H9 (cell line): Measurements from ENCODE around the gene DHX30. TPM values are rescaled to one million over a fixed set of nuclear protein-coding genes. Genes with fewer than 3 reads are reported as not detected.

Source experiments
- DNase-seq: peaks from one replicate; pipeline ENCODE4 v3.0.0-alpha.2; 2017
- H2AFZ ChIP-seq: one replicate; pipeline ENCODE4 v1.6.1; 2013; ENCODE audit warnings: mild to moderate bottlenecking, low read length, control low read depth, moderate library complexity
- H2AK5ac ChIP-seq: 2 replicates; pipeline ENCODE4 v1.6.1; 2013; ENCODE audit warnings: low read length, control low read depth, mixed read lengths; ENCODE audit not compliant: insufficient read length
- H2BK120ac ChIP-seq: one replicate; pipeline ENCODE4 v1.6.1; 2013; ENCODE audit warnings: low read depth, mild to moderate bottlenecking, low read length, control low read depth, inconsistent platforms; ENCODE audit not compliant: poor library complexity, severe bottlenecking
- H2BK12ac ChIP-seq: 2 replicates; pipeline ENCODE4 v1.6.1; 2013; ENCODE audit warnings: low read length, control low read depth, mixed read lengths, low read depth; ENCODE audit not compliant: insufficient read length
- H2BK15ac ChIP-seq: 2 replicates; pipeline ENCODE4 v1.6.1; 2013; ENCODE audit warnings: low read depth, low read length, control low read depth
- H2BK20ac ChIP-seq: one replicate; pipeline ENCODE4 v1.6.1; 2013; ENCODE audit warnings: low read depth, mild to moderate bottlenecking, low read length, control low read depth, inconsistent platforms; ENCODE audit not compliant: poor library complexity, severe bottlenecking
- H2BK5ac ChIP-seq: 2 replicates; pipeline ENCODE4 v1.6.1; 2013; ENCODE audit warnings: low read length, control low read depth, mixed read lengths; ENCODE audit not compliant: insufficient read length
- H3K14ac ChIP-seq: 2 replicates; pipeline ENCODE4 v1.6.1; 2013; ENCODE audit warnings: low read length, control low read depth; ENCODE audit not compliant: insufficient read depth
- H3K18ac ChIP-seq: 2 replicates; pipeline ENCODE4 v1.6.1; 2013; ENCODE audit warnings: low read depth, mild to moderate bottlenecking, mixed read lengths, low read length, control low read depth; ENCODE audit not compliant: insufficient read length
- H3K23ac ChIP-seq: 2 replicates; pipeline ENCODE4 v1.6.1; 2013; ENCODE audit warnings: low read length, control low read depth, mixed read lengths, low read depth; ENCODE audit not compliant: insufficient read length
- H3K23me2 ChIP-seq: 2 replicates; pipeline ENCODE4 v1.6.1; 2013; ENCODE audit warnings: low read depth, mild to moderate bottlenecking, mixed read lengths, low read length, control low read depth; ENCODE audit not compliant: insufficient read length, poor library complexity, severe bottlenecking
- H3K27ac ChIP-seq: 2 replicates; pipeline ENCODE4 v1.5.1; 2013; ENCODE audit warnings: low read length, control low read depth, mixed read lengths, low read depth; ENCODE audit not compliant: insufficient read length
- H3K27me3 ChIP-seq: 2 replicates; pipeline ENCODE4 v1.6.1; 2013; ENCODE audit warnings: low read length, control low read depth, inconsistent platforms; ENCODE audit not compliant: insufficient read depth
- H3K4ac ChIP-seq: 2 replicates; pipeline ENCODE4 v1.6.1; 2013; ENCODE audit warnings: low read depth, mild to moderate bottlenecking, control low read depth, inconsistent platforms, low read length, moderate library complexity
- H3K4me1 ChIP-seq: 2 replicates; pipeline ENCODE4 v1.6.1; 2013; ENCODE audit warnings: low read length, control low read depth, inconsistent platforms; ENCODE audit not compliant: insufficient read depth
- H3K4me2 ChIP-seq: 2 replicates; pipeline ENCODE4 v1.6.1; 2013; ENCODE audit warnings: low read length, control low read depth, mixed read lengths; ENCODE audit not compliant: insufficient read length, insufficient read depth
- H3K56ac ChIP-seq: 2 replicates; pipeline ENCODE4 v1.6.1; 2013; ENCODE audit warnings: low read depth, mild to moderate bottlenecking, mixed read lengths, low read length, control low read depth; ENCODE audit not compliant: insufficient read length
- H3K79me1 ChIP-seq: 2 replicates; pipeline ENCODE4 v1.6.1; 2013; ENCODE audit warnings: low read depth, mild to moderate bottlenecking, moderate library complexity, low read length, control low read depth, inconsistent platforms; ENCODE audit not compliant: insufficient read depth, poor library complexity, severe bottlenecking
- H3K79me2 ChIP-seq: 2 replicates; pipeline ENCODE4 v1.6.1; 2013; ENCODE audit warnings: low read length, control low read depth, inconsistent platforms; ENCODE audit not compliant: insufficient read depth
- H3K9ac ChIP-seq: 2 replicates; pipeline ENCODE4 v1.6.1; 2013; ENCODE audit warnings: low read length, control low read depth, mixed read lengths; ENCODE audit not compliant: insufficient read length; ENCODE audit errors: extremely low read depth
- H3K9me3 ChIP-seq: one replicate; pipeline ENCODE4 v1.6.1; 2013; ENCODE audit warnings: low read depth, low read length, inconsistent platforms; ENCODE audit not compliant: control insufficient read depth
- H3T11ph ChIP-seq: one replicate; pipeline ENCODE4 v1.6.1; 2013; ENCODE audit warnings: mild to moderate bottlenecking, low read length, control low read depth, inconsistent platforms
- H4K20me1 ChIP-seq: one replicate; pipeline ENCODE4 v1.6.1; 2013; ENCODE audit not compliant: control insufficient read depth, insufficient read length, insufficient read depth
- H4K5ac ChIP-seq: 2 replicates; pipeline ENCODE4 v1.6.1; 2013; ENCODE audit warnings: low read depth, mild to moderate bottlenecking, mixed read lengths, low read length, control low read depth; ENCODE audit not compliant: insufficient read length
- H4K8ac ChIP-seq: replicated peaks from 2 replicates; pipeline ENCODE4 v1.6.1; 2013; ENCODE audit warnings: low read length, control low read depth, mixed read lengths, low read depth; ENCODE audit not compliant: insufficient read length
- H4K91ac ChIP-seq: 2 replicates; pipeline ENCODE4 v1.6.1; 2013; ENCODE audit warnings: low read depth, mild to moderate bottlenecking, moderate library complexity, mixed read lengths, low read length, control low read depth; ENCODE audit not compliant: insufficient read length
- H3K27ac Mint-ChIP-seq, 3 experiments: 2 replicates in 2 of 3; 3 replicates in 1 of 3; pipeline ENCODE4 v1.8.0; 2020 to 2021; ENCODE audit warnings: mixed read lengths in 3 of 3, mild to moderate bottlenecking in 1 of 3, moderate library complexity in 1 of 3
- H3K27me3 Mint-ChIP-seq: 2 replicates; pipeline ENCODE4 v1.8.0; 2021; ENCODE audit warnings: low read depth, mild to moderate bottlenecking, moderate library complexity, mixed read lengths
- H3K36me3 Mint-ChIP-seq, 3 experiments: 2 replicates in 2 of 3; 3 replicates in 1 of 3; pipeline ENCODE4 v1.8.0; 2020 to 2021; ENCODE audit warnings: low read depth in 3 of 3, mixed read lengths in 3 of 3; ENCODE audit not compliant: insufficient read depth in 1 of 3
- H3K4me1 Mint-ChIP-seq, 2 experiments: 2 replicates each; pipeline ENCODE4 v1.8.0; 2020; ENCODE audit warnings: mixed read lengths in 2 of 2
- H3K4me3 Mint-ChIP-seq, 2 experiments: 2 replicates in 1 of 2; 3 replicates in 1 of 2; pipeline ENCODE4 v1.8.0; 2020 to 2021; ENCODE audit warnings: mild to moderate bottlenecking in 2 of 2, mixed read lengths in 2 of 2, moderate library complexity in 1 of 2
- H3K9me3 Mint-ChIP-seq, 2 experiments: 2 replicates in 1 of 2; 3 replicates in 1 of 2; pipeline ENCODE4 v1.8.0; 2020; ENCODE audit warnings: mild to moderate bottlenecking in 2 of 2, mixed read lengths in 2 of 2, moderate library complexity in 1 of 2
- WGBS: extraction: QIAGEN DNeasy Blood & Tissue Kit; methylation state at CpG from one replicate; pipeline ENCODE4 v1.1.7; 2013; ENCODE audit warnings: missing lambda C conversion rate, low lambda C conversion rate, mixed read lengths; ENCODE audit not compliant: insufficient read length; ENCODE audit errors: extremely low coverage; 5-methylcytosine and 5-hydroxymethylcytosine counted together
- total RNA-seq: library from RNA; stranded (reverse); gene quantifications from 2 replicates; pipeline ENCODE4 v1.2.1, GENCODE V29; 2021
- TF ChIP-seq, protein P1 (sequence below): fragments of 200-600 bp; sonication (generic); conservative IDR thresholded peaks from 3 replicates; pipeline ENCODE4 v1.8.0; 2021; ENCODE audit warnings: antibody characterized with exemption, mild to moderate bottlenecking

Gene DHX30
- total RNA-seq, 1 experiment from 2014 or later, result 107 TPM

DNA sequence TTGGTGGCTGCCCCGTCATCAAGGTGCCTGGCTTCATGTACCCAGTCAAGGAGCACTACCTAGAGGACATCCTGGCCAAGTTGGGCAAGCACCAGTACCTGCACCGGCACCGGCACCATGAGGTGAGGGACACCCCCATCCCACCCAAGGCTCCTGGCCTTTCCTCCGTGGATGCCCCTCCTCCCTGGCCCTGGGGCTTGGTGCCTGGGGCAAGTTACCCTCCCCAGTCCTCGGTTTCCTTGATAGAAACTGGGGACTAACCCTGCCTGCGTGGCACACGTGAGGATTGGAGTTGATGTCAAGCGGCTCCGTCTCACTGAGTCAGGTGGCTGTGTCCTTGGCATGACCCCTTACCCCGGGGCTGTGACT lies 43.9 kb downstream of the DHX30 start:
- H3T11ph ChIP-seq, result no peak overlapping the region
- no peak overlapping the region for H4K8ac ChIP-seq
- H3K4me1 ChIP-seq, result 0 out of 2 replicates have a peak, but pooled peaks cover under 1% of the 10 kb centered on the region
- H3K27me3 ChIP-seq, result no peaks in the 10 kb centered on the region
- no peak overlapping the region for H2BK120ac ChIP-seq
- H3K9me3 ChIP-seq, result no peaks in the 10 kb centered on the region
- H3K4ac ChIP-seq, result no peak overlapping the region
- Mint-ChIP-seq H3K36me3 (peaks cover 60 to 96% (median 83%) of the 10 kb centered on the region in 3 experiments), H3K4me1 (peaks cover 12 to 23% of the 10 kb centered on the region in 2 experiments), H3K9me3 (no peaks in the 10 kb centered on the region; a peak in 1 of 5 replicates), H3K27me3 (no peaks in the 10 kb centered on the region), H3K4me3 (no peak overlapping the region), H3K27ac (no peak overlapping the region; a peak in 1 of 7 replicates)
- H3K9ac ChIP-seq, result no peak overlapping the region
- no peak overlapping the region for H3K18ac ChIP-seq
- no peak overlapping the region for H2BK12ac ChIP-seq
- DNase-seq, result no peak
- H2BK20ac ChIP-seq, result no peak overlapping the region
- no peaks in the 10 kb centered on the region for H3K79me1 ChIP-seq
- H4K91ac ChIP-seq, result no peak overlapping the region
- no CpG with 5 or more reads among the region's 10 CpGs for WGBS
- no peak overlapping the region for H4K5ac ChIP-seq
- H4K20me1 ChIP-seq, result no peaks in the 10 kb centered on the region
- TF ChIP-seq, protein P1, sequence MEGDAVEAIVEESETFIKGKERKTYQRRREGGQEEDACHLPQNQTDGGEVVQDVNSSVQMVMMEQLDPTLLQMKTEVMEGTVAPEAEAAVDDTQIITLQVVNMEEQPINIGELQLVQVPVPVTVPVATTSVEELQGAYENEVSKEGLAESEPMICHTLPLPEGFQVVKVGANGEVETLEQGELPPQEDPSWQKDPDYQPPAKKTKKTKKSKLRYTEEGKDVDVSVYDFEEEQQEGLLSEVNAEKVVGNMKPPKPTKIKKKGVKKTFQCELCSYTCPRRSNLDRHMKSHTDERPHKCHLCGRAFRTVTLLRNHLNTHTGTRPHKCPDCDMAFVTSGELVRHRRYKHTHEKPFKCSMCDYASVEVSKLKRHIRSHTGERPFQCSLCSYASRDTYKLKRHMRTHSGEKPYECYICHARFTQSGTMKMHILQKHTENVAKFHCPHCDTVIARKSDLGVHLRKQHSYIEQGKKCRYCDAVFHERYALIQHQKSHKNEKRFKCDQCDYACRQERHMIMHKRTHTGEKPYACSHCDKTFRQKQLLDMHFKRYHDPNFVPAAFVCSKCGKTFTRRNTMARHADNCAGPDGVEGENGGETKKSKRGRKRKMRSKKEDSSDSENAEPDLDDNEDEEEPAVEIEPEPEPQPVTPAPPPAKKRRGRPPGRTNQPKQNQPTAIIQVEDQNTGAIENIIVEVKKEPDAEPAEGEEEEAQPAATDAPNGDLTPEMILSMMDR, result no peak
- no peak overlapping the region for H2AFZ ChIP-seq
- no peak overlapping the region for H3K4me2 ChIP-seq
- H3K14ac ChIP-seq, result no peak overlapping the region
- H2BK15ac ChIP-seq, result no peak overlapping the region
- H3K23ac ChIP-seq, result no peak overlapping the region
- no peak overlapping the region for H2AK5ac ChIP-seq
- no peaks in the 10 kb centered on the region for H3K23me2 ChIP-seq
- H3K79me2 ChIP-seq, result no peaks in the 10 kb centered on the region
- H3K27ac ChIP-seq, result no peak overlapping the region
- no peak overlapping the region for H3K56ac ChIP-seq
- no peak overlapping the region for H2BK5ac ChIP-seq
